Neutrophil (primary cell): ENCODE data around the gene MRC2.

Experiments used
- H3K27ac ChIP-seq: fragments of 200-600 bp; sonication (generic); 2 replicates; pipeline ENCODE4 v1.5.1; 2016; ENCODE audit warnings: mild to moderate bottlenecking, moderate library complexity
- H3K27me3 ChIP-seq: fragments of 200-600 bp; sonication (generic); 2 replicates; pipeline ENCODE4 v1.6.0; 2016; ENCODE audit warnings: mild to moderate bottlenecking
- H3K36me3 ChIP-seq: fragments of 200-600 bp; sonication (generic); 2 replicates; pipeline ENCODE4 v1.5.1; 2017
- H3K4me1 ChIP-seq, 2 experiments: fragments of 200-600 bp in 1 of 2; sonication (generic) in 1 of 2; 1 replicate in 1 of 2; 2 replicates in 1 of 2; pipeline versions ENCODE4 v1.5.1 to v1.6.1; 2013 to 2016; ENCODE audit warnings: low read depth in 1 of 2, low read length in 1 of 2, mild to moderate bottlenecking in 1 of 2, moderate library complexity in 1 of 2; ENCODE audit not compliant: control insufficient read depth in 1 of 2, insufficient read depth in 1 of 2
- H3K4me3 ChIP-seq, 2 experiments: fragments of 200-600 bp in 1 of 2; sonication (generic) in 1 of 2; 1 replicate in 1 of 2; 2 replicates in 1 of 2; pipeline ENCODE4 v1.5.1; 2013 to 2016; ENCODE audit warnings: low read depth in 1 of 2, low read length in 1 of 2, mild to moderate bottlenecking in 1 of 2, moderate library complexity in 1 of 2
- H3K9me3 ChIP-seq: fragments of 200-600 bp; sonication (generic); 2 replicates; pipeline ENCODE4 v1.5.1; 2016
- TF ChIP-seq, protein P1 (sequence below): fragments of 200-600 bp; sonication (generic); IDR thresholded peaks from 2 replicates; pipeline ENCODE4 v1.5.1; 2016; ENCODE audit warnings: antibody characterized with exemption

MRC2 gene

DNA sequence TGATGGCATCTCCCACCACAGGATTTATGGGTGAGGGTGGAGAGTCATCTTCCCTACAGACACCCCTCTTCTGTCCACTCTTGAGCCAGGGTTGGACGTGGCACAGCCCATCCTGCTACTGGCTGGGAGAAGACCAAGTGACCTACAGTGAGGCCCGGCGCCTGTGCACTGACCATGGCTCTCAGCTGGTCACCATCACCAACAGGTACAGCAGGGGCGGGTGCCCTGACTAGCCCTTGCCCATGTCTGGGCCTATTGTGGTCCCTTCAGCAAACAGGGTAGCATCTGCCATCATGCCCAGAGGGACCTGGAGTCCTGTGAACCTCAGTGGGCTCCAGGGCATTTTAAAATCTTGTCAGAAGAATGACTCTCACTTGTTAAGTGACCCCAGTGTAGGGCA, 48.2 kb downstream of the MRC2 start:
- TF ChIP-seq, protein P1, sequence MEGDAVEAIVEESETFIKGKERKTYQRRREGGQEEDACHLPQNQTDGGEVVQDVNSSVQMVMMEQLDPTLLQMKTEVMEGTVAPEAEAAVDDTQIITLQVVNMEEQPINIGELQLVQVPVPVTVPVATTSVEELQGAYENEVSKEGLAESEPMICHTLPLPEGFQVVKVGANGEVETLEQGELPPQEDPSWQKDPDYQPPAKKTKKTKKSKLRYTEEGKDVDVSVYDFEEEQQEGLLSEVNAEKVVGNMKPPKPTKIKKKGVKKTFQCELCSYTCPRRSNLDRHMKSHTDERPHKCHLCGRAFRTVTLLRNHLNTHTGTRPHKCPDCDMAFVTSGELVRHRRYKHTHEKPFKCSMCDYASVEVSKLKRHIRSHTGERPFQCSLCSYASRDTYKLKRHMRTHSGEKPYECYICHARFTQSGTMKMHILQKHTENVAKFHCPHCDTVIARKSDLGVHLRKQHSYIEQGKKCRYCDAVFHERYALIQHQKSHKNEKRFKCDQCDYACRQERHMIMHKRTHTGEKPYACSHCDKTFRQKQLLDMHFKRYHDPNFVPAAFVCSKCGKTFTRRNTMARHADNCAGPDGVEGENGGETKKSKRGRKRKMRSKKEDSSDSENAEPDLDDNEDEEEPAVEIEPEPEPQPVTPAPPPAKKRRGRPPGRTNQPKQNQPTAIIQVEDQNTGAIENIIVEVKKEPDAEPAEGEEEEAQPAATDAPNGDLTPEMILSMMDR, result no peak
- Histone ChIP-seq H3K27me3 (no peaks in the 10 kb centered on the region), H3K4me3 (no peak overlapping the region), H3K9me3 (no peaks in the 10 kb centered on the region), H3K27ac (no peak overlapping the region), H3K36me3 (no peaks in the 10 kb centered on the region), H3K4me1 (no peaks in the 10 kb centered on the region)

DNA sequence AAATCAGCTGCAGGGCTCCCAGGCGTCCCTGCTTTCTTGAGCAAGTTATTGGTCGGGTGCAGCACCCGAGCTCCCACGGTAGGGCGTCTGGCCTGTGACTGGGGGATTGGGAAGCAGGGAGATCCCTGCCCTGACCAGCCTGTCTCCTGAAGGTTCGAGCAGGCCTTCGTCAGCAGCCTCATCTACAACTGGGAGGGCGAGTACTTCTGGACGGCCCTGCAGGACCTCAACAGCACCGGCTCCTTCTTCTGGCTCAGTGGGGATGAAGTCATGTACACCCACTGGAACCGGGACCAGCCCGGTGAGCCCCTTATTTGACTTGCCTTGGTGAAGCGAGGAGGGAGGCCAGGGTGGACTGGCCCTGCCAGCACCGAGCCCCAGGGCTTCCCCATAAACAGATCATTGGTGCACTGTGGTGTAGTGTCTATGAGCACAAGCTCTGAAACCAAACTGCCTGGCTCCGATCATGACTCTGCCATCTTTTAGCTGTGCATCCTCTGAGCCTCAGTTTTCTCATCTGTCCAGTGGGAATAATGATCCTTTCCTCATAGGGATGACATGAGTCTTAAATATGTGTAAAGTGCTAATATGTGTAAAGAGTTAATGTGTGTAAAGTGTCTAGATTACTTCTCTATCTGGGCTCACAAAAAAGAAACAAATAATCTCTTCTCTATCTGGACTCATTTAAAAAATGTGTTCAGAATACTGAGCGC, 48.9 kb downstream of the MRC2 start:
- Histone ChIP-seq H3K4me1 (no peaks in the 10 kb centered on the region), H3K4me3 (no peak overlapping the region), H3K27me3 (no peaks in the 10 kb centered on the region), H3K9me3 (no peaks in the 10 kb centered on the region), H3K27ac (no peak overlapping the region), H3K36me3 (no peaks in the 10 kb centered on the region)
- TF ChIP-seq, protein P1, result no peak

DNA sequence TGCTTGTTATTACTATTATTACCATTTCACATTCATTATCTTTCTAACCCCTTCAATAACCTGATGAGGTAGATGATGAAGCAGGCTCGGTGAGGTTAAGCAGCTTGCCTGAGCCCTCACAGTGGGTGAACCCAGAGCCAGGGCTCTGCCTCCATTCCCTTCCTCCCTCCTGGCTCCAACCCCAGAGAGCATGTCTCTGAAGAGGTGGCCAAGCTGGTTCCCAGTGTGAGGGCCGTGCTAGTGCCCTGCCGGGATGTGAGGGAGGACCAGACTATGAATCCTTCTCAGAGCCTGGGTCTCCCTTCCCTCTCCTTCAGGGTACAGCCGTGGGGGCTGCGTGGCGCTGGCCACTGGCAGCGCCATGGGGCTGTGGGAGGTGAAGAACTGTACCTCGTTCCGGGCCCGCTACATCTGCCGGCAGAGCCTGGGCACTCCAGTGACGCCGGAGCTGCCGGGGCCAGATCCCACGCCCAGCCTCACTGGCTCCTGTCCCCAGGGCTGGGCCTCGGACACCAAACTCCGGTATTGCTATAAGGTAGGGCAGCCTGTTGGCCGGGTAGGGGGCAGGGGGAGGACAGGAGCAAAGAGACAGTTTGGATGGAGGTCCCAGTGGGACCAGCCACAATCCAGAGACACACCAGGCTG, 49.6 kb downstream of the MRC2 start:
- Histone ChIP-seq H3K27ac (no peak overlapping the region), H3K9me3 (no peaks in the 10 kb centered on the region), H3K36me3 (no peaks in the 10 kb centered on the region), H3K4me3 (no peak overlapping the region), H3K27me3 (no peaks in the 10 kb centered on the region), H3K4me1 (no peaks in the 10 kb centered on the region)
- TF ChIP-seq, protein P1, result no peak

DNA sequence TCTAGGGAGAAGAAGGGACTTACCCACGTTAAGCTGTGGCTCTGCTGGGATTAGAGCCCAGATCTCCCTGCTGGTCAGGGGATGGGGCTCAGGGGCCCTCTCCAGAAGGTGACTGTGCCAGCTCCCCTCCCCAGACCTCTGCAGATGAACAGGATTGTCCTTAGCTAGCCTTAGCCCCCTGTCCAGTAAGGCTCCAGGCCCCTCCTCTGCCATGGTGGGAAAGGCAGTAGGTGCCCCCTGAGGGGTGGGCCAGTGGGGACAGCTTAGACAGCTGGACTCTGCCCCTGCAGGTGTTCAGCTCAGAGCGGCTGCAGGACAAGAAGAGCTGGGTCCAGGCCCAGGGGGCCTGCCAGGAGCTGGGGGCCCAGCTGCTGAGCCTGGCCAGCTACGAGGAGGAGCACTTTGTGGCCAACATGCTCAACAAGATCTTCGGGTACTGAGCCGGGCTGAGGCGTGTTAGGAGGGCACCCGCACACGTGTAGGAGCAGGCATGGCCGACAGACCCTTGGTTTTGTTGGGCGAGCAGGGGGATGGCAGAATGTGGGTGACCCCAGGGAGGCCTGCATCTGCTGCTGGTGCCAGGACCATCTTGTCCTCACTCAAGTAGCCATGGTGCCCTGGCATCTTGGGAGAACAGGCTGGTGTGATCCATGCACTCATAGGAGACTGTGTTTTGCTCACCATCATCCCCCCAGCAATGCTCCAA, 50.9 kb downstream of the MRC2 start:
- Histone ChIP-seq H3K36me3 (no peaks in the 10 kb centered on the region), H3K27me3 (no peaks in the 10 kb centered on the region), H3K4me3 (no peak overlapping the region), H3K27ac (no peak overlapping the region), H3K4me1 (no peaks in the 10 kb centered on the region), H3K9me3 (no peaks in the 10 kb centered on the region)
- TF ChIP-seq, protein P1, result no peak

DNA sequence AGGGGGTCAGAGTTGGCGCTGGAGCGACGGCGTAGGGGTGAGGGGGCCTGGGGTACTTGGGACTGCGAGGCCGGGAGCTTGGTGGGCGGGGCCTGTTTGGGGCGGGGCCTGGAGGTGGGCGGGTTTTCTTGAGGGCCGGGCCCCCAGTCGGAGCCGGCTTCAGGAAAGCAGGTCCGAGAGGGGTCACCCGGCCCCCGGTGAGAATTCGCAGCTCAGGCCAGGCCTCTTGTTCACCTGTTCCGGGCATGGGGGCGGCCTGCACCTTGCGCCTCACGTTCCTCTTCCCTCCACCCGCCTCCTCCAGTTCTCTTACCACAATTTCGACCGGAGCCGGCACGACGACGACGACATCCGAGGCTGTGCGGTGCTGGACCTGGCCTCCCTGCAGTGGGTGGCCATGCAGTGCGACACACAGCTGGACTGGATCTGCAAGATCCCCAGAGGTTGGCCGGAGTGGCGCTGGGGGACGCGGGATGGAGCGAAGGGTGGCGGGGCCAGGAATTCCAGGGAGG, 52.5 kb downstream of the MRC2 start:
- no peaks in the 10 kb centered on the region for H3K4me1 ChIP-seq
- no peaks in the 10 kb centered on the region for H3K9me3 ChIP-seq
- no peak overlapping the region for H3K4me3 ChIP-seq
- no peak overlapping the region for H3K27ac ChIP-seq
- TF ChIP-seq, protein P1, result no peak
- no peaks in the 10 kb centered on the region for H3K36me3 ChIP-seq
- H3K27me3 ChIP-seq, result no peaks in the 10 kb centered on the region
